HG02885 (cell line): Measurements from ENCODE around the gene CDH16.
"Not testable (repeated sequence)": the region's sequence is repeated elsewhere in the genome, so short reads cannot be mapped to it uniquely, and the experiment has no call there.

ENCODE experiments used
- ATAC-seq: cut with Tn5 transposase; IDR thresholded peaks from one replicate; pipeline ENCODE4 v1.9.1; 2021; ENCODE audit warnings: mild to moderate bottlenecking; ENCODE audit not compliant: unreplicated experiment, poor library complexity

CDH16 gene

DNA sequence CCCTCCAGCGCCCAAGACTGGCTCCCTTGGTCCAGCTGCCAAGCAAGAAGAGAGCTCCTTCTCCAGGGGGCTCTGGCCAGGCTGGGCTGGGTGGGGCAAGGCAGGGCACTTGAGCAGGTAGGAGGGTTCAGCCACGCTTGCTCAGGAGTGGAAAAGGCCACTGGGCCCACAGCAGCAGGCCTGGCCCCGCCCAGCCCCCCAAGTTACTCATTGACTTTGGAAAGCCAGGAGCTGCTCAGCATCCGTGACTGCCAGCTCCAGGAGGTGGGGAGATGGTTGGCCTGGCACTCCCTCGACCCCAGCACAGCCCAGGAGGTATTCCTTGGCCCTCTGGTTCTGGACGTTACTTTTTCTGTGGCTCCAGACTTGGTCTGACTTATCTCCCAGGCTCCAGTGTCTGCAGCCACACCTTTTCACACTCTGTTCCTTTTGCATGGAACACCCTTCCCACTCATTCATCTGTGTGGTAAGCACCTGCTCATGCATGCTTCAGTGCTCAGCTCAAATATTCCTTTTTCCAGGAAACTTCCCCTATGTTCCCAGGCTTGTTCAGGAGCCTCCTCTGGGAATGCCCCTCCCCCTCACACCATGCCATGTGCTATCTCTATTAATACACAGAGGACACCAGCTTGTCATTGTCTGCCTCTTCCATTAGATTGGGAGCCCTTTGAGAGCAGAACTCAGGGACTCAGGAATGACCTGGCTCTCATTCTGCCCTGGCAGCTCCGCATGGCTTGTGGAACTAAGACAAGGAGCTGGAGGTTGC lies at the start of gene CDH16:
CDH16 (minus strand) TSS at position 83 of the 766 bp plus-strand sequence. CDS start 820 bp downstream, outside the sequence.
- ATAC-seq = no peak

- ATAC-seq = no peak
These were observed 45.4 kb upstream of the CDH16 start for GRCh38 chr16:66964049-66964448.

DNA sequence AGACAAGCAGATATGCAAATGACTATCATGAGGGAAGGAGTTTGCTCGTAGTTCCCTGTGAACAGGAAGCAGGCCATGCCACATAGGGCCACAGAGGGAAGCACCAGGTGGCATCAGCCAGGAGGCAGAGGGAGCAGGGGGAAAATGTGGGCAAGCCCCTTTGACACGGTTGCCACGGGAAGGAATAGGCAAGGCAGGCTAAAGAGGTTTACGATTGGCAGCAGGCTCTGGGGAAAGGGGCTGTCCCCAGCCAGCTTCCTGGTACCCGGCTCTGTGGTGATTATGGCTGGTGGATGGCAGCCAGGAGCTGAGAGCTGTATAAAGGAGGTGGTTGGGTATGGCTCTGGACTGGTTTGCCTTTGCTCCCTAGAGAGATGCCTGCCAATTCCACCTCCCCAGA lies 43.2 kb upstream of the CDH16 start:
- ATAC-seq = no peak

GRCh38 chr16:66961065-66961744 lies 42.5 kb upstream of the CDH16 start, which contains the start of gene CES3:
Gene CES3 (plus strand): TSS chr16:66961266. CDS start chr16:66961308, 42 bp downstream.
- peak; percentile 65 for ATAC-seq

DNA sequence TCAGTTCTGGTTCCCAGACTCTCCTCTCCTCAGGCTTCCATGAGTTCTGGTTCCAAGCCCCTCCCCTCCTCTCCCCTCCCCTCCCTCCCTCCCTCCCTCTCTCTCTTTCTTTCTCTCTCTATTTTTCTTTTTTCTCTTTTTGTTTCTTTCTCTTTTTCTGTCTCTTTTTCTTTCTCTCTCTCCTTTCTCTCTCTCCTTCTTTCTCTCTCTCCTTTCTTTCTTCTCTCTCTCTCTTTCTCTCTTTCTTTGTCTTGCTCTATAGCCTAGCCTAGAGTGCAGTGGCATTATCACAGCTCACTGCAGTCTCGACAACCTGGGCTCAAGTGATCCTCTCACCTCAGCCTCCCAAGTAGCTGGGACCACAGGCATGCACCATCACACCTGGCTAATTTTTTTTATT lies 41.6 kb upstream of the CDH16 start:
- no peak for ATAC-seq

DNA sequence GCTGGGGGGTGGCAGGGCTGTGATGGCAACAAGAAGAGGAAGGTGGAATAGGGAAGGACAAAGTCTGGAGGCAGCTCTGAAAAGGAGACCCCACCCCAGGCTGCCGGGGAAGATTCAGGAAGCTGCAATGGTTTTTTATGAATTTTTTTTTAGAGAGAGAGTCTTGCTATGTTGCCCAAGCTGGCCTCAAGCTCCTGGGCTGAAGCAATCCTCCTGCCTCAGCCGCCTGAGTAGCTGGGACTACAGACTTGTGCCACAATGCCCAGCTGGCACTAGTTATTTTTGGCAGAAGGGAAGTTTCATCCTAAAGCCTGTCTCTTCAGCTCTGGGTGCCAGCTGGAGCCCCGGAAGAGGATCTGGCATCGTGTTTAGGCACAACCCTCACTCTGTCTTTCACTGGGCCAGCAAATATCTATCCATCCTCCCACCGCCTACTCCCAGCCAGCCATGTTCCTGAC lies 41.0 kb upstream of the CDH16 start:
- ATAC-seq = no peak

- no peak for ATAC-seq
These were observed 40.4 kb upstream of the CDH16 start for GRCh38 chr16:66958857-66959703.

DNA sequence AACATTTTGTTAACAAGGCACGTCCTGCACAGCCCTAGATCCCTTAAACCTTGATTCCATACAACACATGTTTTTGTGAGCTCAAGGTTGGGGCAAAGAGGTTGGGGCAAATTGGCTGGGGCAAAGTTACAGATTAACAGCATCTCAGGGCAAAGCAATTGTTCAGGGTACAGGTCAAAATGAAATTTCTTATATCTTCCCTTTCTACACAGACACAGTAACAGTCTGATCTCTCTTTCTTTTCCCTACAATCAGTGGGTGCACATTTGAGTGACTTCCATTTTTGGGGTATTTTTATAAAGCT lies 37.4 kb upstream of the CDH16 start:
- ATAC-seq = not testable (repeated sequence)

DNA sequence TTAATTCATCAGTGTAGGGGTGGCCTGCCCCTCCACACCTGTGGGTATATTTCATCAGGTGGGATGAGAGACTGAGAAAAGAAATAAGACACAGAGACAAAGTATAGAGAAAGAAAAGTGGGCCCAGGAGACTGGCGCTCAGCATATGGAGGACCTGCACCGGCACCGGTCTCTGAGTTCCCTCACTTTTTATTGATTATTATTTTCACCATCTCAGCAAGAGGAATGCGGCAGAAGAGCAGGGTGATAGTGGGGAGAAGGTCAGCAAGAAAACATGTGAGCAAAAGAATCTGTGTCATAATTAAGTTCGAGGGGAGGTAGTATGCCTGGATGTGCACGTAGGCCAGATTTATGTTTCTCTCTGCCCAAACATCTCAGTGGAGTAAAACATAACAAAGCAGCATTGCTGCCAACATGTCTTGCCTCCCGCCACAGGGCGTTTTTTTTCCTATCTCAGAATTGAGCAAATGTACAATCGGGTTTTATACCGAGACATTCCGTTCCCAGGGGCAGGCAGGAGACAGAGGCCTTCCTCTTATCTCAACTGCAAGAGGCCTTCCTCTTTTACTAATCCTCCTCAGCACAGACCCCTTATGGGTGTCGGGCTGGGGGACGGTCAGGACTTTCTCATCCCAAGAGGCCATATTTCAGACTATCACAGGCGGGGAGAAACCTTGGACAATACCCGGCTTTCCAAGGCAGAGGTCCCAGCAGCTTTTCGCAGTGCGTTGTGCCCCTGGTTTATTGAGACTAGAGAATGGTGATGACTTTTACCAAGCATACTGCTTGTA lies 36.9 kb upstream of the CDH16 start:
- not testable (repeated sequence) for ATAC-seq

- ATAC-seq = no peak
These were observed 35.5 kb upstream of the CDH16 start for GRCh38 chr16:66954097-66954659.

DNA sequence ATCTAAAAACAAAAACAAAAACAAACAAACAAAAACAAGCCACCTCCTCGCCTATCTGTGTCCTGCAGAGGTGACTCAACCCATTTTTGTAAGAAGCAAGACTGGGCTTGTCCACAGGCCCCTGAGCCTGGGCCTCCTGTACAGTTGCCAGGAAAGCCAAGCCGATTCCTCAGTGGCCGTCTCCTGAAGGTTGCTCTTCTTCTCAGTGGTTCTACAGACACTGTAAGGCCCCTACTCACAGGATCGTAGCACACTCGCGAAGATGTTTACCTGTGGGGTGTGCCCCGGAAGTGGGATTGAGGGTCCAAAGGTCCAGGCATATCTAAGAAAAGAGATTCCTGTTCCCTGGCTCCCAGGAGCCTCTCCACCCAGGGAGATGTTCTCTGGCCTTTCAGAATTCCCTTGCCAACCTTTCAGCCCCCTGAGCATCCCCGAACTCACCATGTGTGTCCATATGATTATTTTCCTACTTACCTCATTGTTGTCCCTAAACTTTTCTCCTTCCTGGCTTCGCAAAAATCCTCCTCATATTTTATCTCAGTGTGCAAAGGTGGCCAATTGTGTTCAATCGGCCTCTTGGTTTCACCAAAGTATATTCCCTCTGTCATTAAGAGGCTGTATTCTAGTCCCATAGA lies 34.9 kb upstream of the CDH16 start:
- no peak for ATAC-seq

DNA sequence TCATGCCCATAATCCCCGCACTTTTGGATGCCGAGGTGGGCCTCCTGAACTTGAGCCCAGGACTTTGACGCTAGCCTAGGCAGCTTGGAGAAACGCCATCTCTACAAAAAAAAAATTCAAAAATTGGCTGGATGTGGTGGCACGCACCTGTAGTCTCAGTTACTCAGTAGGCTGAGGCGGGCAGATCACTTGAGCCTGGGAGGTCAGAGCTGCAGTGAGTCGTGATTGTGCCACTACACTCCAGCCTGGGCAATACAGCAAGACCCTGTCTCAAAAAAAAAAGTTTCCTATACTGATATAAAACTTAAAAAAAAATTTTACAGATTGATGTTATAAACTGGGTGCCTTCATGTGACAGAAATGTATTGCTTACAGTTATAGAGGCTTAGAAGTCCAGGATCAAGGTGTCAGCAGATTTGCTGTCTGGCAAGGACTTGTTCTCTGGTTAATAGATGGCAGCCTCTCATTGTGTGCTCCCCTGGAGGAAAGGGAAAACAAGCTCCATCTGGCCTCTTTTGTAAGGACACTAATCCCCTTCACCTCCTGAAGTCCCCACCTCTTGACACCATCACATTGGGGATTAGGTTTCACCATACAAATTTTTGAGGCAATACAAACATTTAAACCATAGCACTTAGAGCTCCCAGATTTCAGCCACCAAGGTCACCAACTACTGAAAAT lies 33.9 kb upstream of the CDH16 start:
- ATAC-seq = no peak

GRCh38 chr16:66950971-66951790 lies 32.5 kb upstream of the CDH16 start:
- no peak for ATAC-seq

- no peak for ATAC-seq
These were observed 31.8 kb upstream of the CDH16 start for GRCh38 chr16:66950437-66950836.

DNA sequence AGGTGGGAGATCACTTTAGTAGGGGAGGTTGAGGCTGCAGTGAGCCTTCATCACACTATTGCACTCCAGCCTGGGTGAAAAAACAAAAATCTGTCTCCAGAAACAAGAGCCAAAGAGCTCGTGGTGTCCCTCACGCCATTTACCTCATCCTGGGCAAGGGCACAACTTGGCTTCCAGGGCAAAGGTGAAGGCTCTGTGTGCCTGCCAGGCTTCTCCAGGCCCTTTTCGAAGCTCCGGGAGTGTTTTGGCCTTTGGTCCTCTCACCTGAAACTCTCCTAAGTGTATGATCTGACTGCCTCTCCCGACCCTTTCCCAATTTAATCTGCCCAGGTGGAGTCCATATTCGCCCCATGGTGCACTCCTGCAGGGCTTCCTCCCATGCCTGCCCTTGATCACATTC lies 30.8 kb upstream of the CDH16 start:
- ATAC-seq = no peak

- no peak for ATAC-seq
These were observed 30.1 kb upstream of the CDH16 start for GRCh38 chr16:66948837-66949225.

- ATAC-seq = no peak
These were observed 29.6 kb upstream of the CDH16 start for GRCh38 chr16:66948134-66948836.
